Upper lobe of right lung (tissue), 1 donor: ENCODE measurements around the gene FHL1. TPM values are rescaled to one million over a fixed set of nuclear protein-coding genes. Genes with fewer than 3 reads are reported as not detected.

Source experiments
- ATAC-seq: fragments of 200-7000 bp; cut with Tn5 transposase; one replicate; pipeline ENCODE4 v1.9.1; 2020; ENCODE audit warnings: mild to moderate bottlenecking, moderate library complexity
- DNase-seq: peaks from one replicate; pipeline ENCODE4 v3.0.0-alpha.2; 2020
- H3K27ac ChIP-seq: fragments of 200-600 bp; one replicate; pipeline ENCODE4 v1.8.0; 2022
- H3K27me3 ChIP-seq: fragments of 200-600 bp; one replicate; pipeline ENCODE4 v1.8.0; 2022; ENCODE audit warnings: mild to moderate bottlenecking
- H3K36me3 ChIP-seq: fragments of 200-600 bp; one replicate; pipeline ENCODE4 v1.8.0; 2022
- H3K4me1 ChIP-seq: fragments of 200-600 bp; one replicate; pipeline ENCODE4 v1.8.0; 2022
- H3K4me3 ChIP-seq: fragments of 200-600 bp; one replicate; pipeline ENCODE4 v1.8.0; 2022; ENCODE audit warnings: mild to moderate bottlenecking
- H3K9me3 ChIP-seq: fragments of 200-600 bp; one replicate; pipeline ENCODE4 v1.8.0; 2022
- CTCF ChIP-seq: fragments of 200-600 bp; IDR thresholded peaks from one replicate; pipeline ENCODE4 v1.8.0; 2022; ENCODE audit warnings: antibody characterized with exemption
- intact Hi-C: fragments of 100-400 bp; cut with DNase I; formaldehyde crosslinking; loops from one replicate; pipeline ENCODE4 v1.11.0; 2022
- total RNA-seq: library from RNA; stranded (reverse); fragmentation: NEBNext Ultra II Directional; extraction: Animal tissue kit (Norgen Biotek cat#: 25700); gene quantifications from one replicate; pipeline ENCODE4 v1.2.1, GENCODE V29; 2021
- donor health status: DM: no; HTN: yes; CAD: no; lungs with severe emphysema.

The FHL1 gene
- total RNA-seq, 1 donor from 2014 or later: 328 TPM

DNA sequence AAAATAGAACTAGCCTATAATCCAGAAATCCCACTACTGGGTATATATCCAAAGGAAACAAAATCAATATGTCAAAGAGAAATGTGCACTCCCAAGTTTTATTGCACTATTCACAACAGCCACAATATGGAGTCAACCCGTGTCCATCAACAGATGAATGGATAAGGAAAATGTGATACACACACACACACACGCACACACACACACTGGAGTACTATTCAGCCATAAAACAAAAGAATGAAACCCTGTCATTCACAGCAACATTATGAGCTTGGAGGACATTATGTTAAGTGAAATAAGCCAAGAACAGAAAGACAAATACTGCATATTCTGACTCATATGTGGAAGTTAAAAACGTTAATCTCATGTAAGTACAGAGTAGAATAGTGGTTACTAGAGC is 5.8 kb upstream of the FHL1 start:
- H3K27me3 ChIP-seq: no peaks in the 10 kb centered on the region
- ATAC-seq (no peak), DNase-seq (no peak)
- no peaks in the 10 kb centered on the region for H3K4me1 ChIP-seq
- no peaks in the 10 kb centered on the region for H3K36me3 ChIP-seq
- no peak overlapping the region for H3K27ac ChIP-seq
- no peak for TF ChIP-seq CTCF
- no peak overlapping the region for H3K4me3 ChIP-seq
- no peaks in the 10 kb centered on the region for H3K9me3 ChIP-seq
- intact Hi-C loops: no loop called here

DNA sequence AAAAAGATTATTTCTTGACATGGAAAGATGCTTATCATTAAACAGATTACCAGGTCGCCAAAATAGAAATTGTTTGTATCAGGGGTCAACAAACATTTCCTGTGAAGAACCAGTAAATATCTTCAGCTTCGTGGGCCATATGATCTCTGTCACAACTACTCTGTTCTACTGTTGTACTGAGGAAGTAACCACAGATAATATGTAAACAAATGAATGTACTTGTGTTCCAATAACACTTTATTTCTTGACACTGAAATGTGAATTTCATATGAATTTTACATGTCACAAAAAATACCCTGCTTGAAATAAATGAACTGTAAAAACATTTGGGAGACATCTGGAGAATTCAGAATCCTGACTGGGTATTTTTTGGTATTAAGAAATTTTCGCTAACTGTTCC is 4.7 kb upstream of the FHL1 start:
- Histone ChIP-seq H3K27ac (no peak overlapping the region), H3K9me3 (no peaks in the 10 kb centered on the region), H3K27me3 (no peaks in the 10 kb centered on the region), H3K4me1 (no peaks in the 10 kb centered on the region), H3K4me3 (no peak overlapping the region), H3K36me3 (no peaks in the 10 kb centered on the region)
- intact Hi-C loops: no loop called here
- ATAC-seq: no peak
- TF ChIP-seq CTCF: no peak
- DNase-seq: no peak

- H3K4me3 ChIP-seq: no peak overlapping the region
- H3K9me3 ChIP-seq: no peaks in the 10 kb centered on the region
- intact Hi-C loops: no loop called here
- H3K27me3 ChIP-seq: no peaks in the 10 kb centered on the region
- DNase-seq: no peak
- ATAC-seq: peak; percentile 56
- H3K36me3 ChIP-seq: no peaks in the 10 kb centered on the region
- no peak overlapping the region for H3K27ac ChIP-seq
- H3K4me1 ChIP-seq: no peaks in the 10 kb centered on the region
- no peak for TF ChIP-seq CTCF
These were observed 3.6 kb upstream of the FHL1 start for GRCh38 chrX:136143711-136144110.

GRCh38 chrX:136146614-136147314 is 569 bp upstream of the FHL1 start:
- ATAC-seq (no peak), DNase-seq (no peak)
- H3K4me3 ChIP-seq: peak overlapping the region; percentile 54
- intact Hi-C loops: no loop called here
- H3K27me3 ChIP-seq: no peaks in the 10 kb centered on the region
- H3K4me1 ChIP-seq: no peaks in the 10 kb centered on the region
- H3K36me3 ChIP-seq: no peaks in the 10 kb centered on the region
- TF ChIP-seq CTCF: no peak
- H3K27ac ChIP-seq: peak overlapping the region; percentile 77
- H3K9me3 ChIP-seq: no peaks in the 10 kb centered on the region

DNA sequence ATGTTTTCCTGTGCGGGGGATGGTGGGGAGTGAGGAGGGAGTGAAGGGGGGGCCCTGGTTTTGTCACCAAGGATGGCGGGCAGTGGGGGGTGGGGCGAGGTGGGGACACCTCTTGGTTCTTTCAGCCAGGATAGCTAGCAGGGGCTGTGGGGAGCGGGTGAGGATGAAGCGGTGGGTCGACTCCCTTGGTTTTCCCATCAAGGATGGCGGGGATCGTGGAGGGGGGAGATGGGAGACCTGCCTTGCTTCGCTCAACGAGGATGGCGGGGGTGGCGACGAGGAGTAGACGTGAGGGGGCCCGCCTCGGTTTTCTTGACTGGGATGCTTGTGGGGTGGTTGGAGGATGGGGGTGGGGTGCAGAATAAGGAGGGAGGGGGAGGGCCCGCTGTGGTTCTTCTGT is 643 bp downstream of the FHL1 start:
- ATAC-seq: no peak
- no peak for TF ChIP-seq CTCF
- H3K36me3 ChIP-seq: no peaks in the 10 kb centered on the region
- DNase-seq: no peak
- peak overlapping the region; percentile 63 for H3K27ac ChIP-seq
- H3K9me3 ChIP-seq: no peaks in the 10 kb centered on the region
- H3K4me1 ChIP-seq: no peaks in the 10 kb centered on the region
- H3K4me3 ChIP-seq: peak overlapping the region; percentile 54
- intact Hi-C loops: no loop called here
- no peaks in the 10 kb centered on the region for H3K27me3 ChIP-seq

GRCh38 chrX:136148391-136148790 is 1.1 kb downstream of the FHL1 start:
- Histone ChIP-seq H3K9me3 (no peaks in the 10 kb centered on the region), H3K4me1 (no peaks in the 10 kb centered on the region), H3K27me3 (no peaks in the 10 kb centered on the region), H3K36me3 (no peaks in the 10 kb centered on the region), H3K4me3 (peak overlapping the region; percentile 54), H3K27ac (peak overlapping the region; percentile 63)
- TF ChIP-seq CTCF: no peak
- ATAC-seq (no peak), DNase-seq (no peak)
- intact Hi-C loops: no loop called here
